ENCODE results near the gene BIRC6.

BIRC6 gene

DNA sequence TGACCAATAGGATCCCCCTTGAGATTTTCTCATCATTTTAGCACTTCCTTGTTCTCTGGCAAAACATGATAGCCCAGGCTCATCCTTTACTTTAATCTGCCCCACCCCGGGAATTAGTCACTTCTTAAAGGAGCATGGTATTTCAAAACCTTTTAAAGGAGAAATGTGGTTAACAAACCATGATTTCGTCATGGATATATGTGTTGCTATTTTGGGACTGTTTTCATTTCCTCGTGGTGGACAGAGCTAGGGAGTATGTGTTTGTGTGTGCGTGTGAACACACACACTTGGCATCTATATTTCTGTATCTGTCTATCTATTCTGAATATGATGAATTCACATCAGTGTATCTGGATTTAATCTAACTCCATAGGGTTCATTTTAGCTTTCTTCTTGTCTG lies 128.1 kb downstream of the BIRC6 start:
- Histone ChIP-seq H3K27me3 (replicated peaks; ENCODE audit: control insufficient read depth, insufficient read depth, low read length, poor library complexity, severe bottlenecking) (no peaks in the 10 kb centered on the region), H3K27ac (ENCODE audit: insufficient read depth, low read length, poor library complexity, severe bottlenecking) (no peak overlapping the region), H3K4me1 (ENCODE audit: control insufficient read depth, insufficient read depth, low read length, poor library complexity, severe bottlenecking) (no peaks in the 10 kb centered on the region), H3K9me3 (ENCODE audit: control insufficient read depth, low read length) (no peaks in the 10 kb centered on the region), H3K36me3 (ENCODE audit: control insufficient read depth, insufficient read depth, low read length) (peaks cover 52% of the 10 kb centered on the region), H3K4me3 (ENCODE audit: insufficient read depth, low read depth, low read length, poor library complexity, severe bottlenecking) (no peak overlapping the region)
- no peak for DNase-seq

DNA sequence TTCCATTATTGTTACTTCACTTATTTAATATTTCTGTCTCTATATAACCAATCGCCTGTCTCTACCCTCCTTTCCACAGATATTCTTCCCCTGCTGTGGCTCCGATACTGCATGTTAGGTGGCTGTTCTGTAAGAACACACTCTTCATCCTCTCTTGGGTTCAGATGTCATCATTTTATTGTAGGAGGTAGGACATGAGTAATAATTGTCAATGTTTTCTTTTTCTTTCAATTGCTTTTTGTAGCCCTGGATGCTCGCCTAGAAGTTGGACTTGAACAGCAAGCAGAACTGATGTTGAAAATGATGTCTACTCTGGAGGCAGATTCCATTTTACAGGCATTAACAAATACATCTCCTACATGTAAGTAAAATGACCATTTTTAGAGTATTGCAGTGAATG lies 128.6 kb downstream of the BIRC6 start:
- Histone ChIP-seq H3K4me3 (ENCODE audit: insufficient read depth, low read depth, low read length, poor library complexity, severe bottlenecking) (no peak overlapping the region), H3K4me1 (ENCODE audit: control insufficient read depth, insufficient read depth, low read length, poor library complexity, severe bottlenecking) (no peaks in the 10 kb centered on the region), H3K36me3 (ENCODE audit: control insufficient read depth, insufficient read depth, low read length) (peaks cover 48% of the 10 kb centered on the region), H3K27me3 (replicated peaks; ENCODE audit: control insufficient read depth, insufficient read depth, low read length, poor library complexity, severe bottlenecking) (no peaks in the 10 kb centered on the region), H3K9me3 (ENCODE audit: control insufficient read depth, low read length) (no peaks in the 10 kb centered on the region), H3K27ac (ENCODE audit: insufficient read depth, low read length, poor library complexity, severe bottlenecking) (no peak overlapping the region)
- DNase-seq: no peak

DNA sequence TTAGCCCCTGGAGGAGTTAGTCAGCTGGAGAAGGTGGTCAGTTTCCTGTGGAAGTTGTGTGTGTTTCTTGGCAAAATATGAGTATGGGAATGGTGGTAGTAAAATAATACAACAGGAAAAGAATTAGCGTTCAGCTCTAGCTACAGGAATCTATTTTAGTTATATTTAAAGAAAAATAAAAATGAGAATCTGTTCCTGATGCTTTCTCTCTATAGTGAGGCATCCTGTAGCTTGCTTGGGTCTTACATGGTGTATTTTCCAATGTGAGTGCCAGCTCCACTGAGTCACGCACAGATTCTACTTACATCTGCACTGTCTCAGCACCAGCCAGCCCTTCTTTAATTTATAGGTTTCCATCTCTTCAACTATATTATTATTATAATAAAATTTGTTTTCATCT lies 132.2 kb downstream of the BIRC6 start:
- Histone ChIP-seq H3K36me3 (ENCODE audit: control insufficient read depth, insufficient read depth, low read length) (peaks cover 35% of the 10 kb centered on the region), H3K4me1 (ENCODE audit: control insufficient read depth, insufficient read depth, low read length, poor library complexity, severe bottlenecking) (no peaks in the 10 kb centered on the region), H3K27ac (ENCODE audit: insufficient read depth, low read length, poor library complexity, severe bottlenecking) (no peak overlapping the region), H3K27me3 (replicated peaks; ENCODE audit: control insufficient read depth, insufficient read depth, low read length, poor library complexity, severe bottlenecking) (no peaks in the 10 kb centered on the region), H3K4me3 (ENCODE audit: insufficient read depth, low read depth, low read length, poor library complexity, severe bottlenecking) (no peak overlapping the region), H3K9me3 (ENCODE audit: control insufficient read depth, low read length) (no peaks in the 10 kb centered on the region)
- DNase-seq: no peak

DNA sequence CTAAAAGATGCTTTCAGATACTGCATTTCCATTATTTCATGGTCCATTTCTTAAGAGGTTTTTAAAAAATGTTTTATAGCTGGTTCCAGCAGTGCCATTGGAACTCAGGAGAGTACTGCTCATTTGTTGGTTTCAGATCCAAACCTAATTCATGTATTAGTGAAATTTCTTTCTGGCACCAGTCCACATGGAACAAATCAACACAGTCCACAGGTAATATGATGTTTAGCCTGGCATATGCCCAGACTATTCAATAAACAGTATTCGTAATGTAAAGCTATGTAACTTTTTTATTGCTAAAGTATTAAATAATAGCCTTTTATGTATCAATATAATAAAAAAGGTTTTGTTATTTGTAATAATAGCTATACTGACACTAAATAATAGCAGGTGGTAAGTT lies 134.5 kb downstream of the BIRC6 start:
- no peak for DNase-seq
- no peak overlapping the region for H3K27ac ChIP-seq (ENCODE audit: insufficient read depth, low read length, poor library complexity, severe bottlenecking)
- H3K9me3 ChIP-seq (ENCODE audit: control insufficient read depth, low read length): no peaks in the 10 kb centered on the region
- H3K4me3 ChIP-seq (ENCODE audit: insufficient read depth, low read depth, low read length, poor library complexity, severe bottlenecking): no peak overlapping the region
- H3K4me1 ChIP-seq (ENCODE audit: control insufficient read depth, insufficient read depth, low read length, poor library complexity, severe bottlenecking): no peaks in the 10 kb centered on the region
- peaks cover 22% of the 10 kb centered on the region for H3K36me3 ChIP-seq (ENCODE audit: control insufficient read depth, insufficient read depth, low read length)
- no peaks in the 10 kb centered on the region for H3K27me3 ChIP-seq (replicated peaks; ENCODE audit: control insufficient read depth, insufficient read depth, low read length, poor library complexity, severe bottlenecking)

DNA sequence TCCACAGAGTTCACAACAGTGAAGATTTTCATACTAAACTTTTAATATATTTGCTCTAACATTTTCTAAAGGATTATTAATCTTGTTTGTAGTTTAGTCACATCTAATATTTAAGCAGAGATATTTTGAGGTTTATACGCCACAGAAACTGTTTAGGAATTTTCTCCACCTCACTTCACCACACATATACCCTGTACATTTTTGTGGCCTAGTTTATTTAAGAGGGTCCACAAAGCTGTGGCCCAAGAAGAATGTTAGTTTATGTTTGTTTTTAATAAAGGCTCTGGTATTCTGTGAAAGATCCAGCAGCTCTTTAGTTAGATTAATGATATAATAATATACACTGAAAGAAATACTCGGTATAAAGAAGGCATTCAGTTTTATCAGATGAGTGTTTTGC lies 138.3 kb downstream of the BIRC6 start:
- no peaks in the 10 kb centered on the region for H3K27me3 ChIP-seq (replicated peaks; ENCODE audit: control insufficient read depth, insufficient read depth, low read length, poor library complexity, severe bottlenecking)
- no peaks in the 10 kb centered on the region for H3K4me1 ChIP-seq (ENCODE audit: control insufficient read depth, insufficient read depth, low read length, poor library complexity, severe bottlenecking)
- no peak overlapping the region for H3K27ac ChIP-seq (ENCODE audit: insufficient read depth, low read length, poor library complexity, severe bottlenecking)
- no peaks in the 10 kb centered on the region for H3K9me3 ChIP-seq (ENCODE audit: control insufficient read depth, low read length)
- DNase-seq: no peak
- peaks cover 35% of the 10 kb centered on the region for H3K36me3 ChIP-seq (ENCODE audit: control insufficient read depth, insufficient read depth, low read length)
- H3K4me3 ChIP-seq (ENCODE audit: insufficient read depth, low read depth, low read length, poor library complexity, severe bottlenecking): no peak overlapping the region

DNA sequence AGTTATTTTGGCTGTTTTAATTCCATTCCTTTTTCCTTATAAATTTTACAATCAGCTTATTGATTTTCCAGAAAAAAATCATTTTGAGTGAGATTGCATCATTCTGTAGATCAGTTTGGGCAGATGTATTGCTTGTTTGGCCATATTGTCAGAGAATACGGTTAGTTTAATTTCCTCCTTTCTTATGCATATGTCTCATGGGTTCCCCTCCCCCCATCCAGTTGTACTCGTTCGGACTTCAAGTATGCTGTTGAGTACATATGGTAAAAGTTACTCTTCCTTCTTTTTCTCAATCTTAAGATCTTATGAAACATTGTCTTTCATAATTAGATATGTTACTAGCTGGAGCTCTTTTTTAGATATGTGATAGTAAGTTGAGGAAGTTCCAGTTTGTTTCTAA lies 139.8 kb downstream of the BIRC6 start:
- Histone ChIP-seq H3K36me3 (ENCODE audit: control insufficient read depth, insufficient read depth, low read length) (peaks cover 44% of the 10 kb centered on the region), H3K4me3 (ENCODE audit: insufficient read depth, low read depth, low read length, poor library complexity, severe bottlenecking) (no peak overlapping the region), H3K27me3 (replicated peaks; ENCODE audit: control insufficient read depth, insufficient read depth, low read length, poor library complexity, severe bottlenecking) (no peaks in the 10 kb centered on the region), H3K27ac (ENCODE audit: insufficient read depth, low read length, poor library complexity, severe bottlenecking) (no peak overlapping the region), H3K9me3 (ENCODE audit: control insufficient read depth, low read length) (no peaks in the 10 kb centered on the region), H3K4me1 (ENCODE audit: control insufficient read depth, insufficient read depth, low read length, poor library complexity, severe bottlenecking) (no peaks in the 10 kb centered on the region)
- no peak for DNase-seq

DNA sequence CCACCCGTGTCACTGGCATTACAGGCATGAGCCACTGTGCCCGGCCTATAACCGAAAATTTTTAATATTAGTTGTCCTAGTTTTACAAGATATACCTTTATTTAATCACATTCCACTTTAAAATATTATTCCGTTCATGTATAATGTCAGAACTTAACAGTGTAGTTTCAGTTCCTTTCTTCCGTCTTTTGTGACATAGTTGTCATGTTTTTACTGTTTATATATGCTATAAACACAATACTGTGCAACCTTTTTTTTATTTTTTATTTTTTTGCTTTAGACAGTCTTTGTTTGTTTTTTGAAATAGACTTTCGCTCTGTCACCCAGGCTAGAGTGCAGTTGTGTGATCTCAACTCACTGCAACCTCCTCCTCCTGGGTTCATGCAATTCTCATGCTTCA lies 141.5 kb downstream of the BIRC6 start:
- H3K27ac ChIP-seq (ENCODE audit: insufficient read depth, low read length, poor library complexity, severe bottlenecking): no peak overlapping the region
- H3K4me1 ChIP-seq (ENCODE audit: control insufficient read depth, insufficient read depth, low read length, poor library complexity, severe bottlenecking): no peaks in the 10 kb centered on the region
- H3K27me3 ChIP-seq (replicated peaks; ENCODE audit: control insufficient read depth, insufficient read depth, low read length, poor library complexity, severe bottlenecking): no peaks in the 10 kb centered on the region
- H3K4me3 ChIP-seq (ENCODE audit: insufficient read depth, low read depth, low read length, poor library complexity, severe bottlenecking): no peak overlapping the region
- H3K36me3 ChIP-seq (ENCODE audit: control insufficient read depth, insufficient read depth, low read length): peaks cover 50% of the 10 kb centered on the region
- no peak for DNase-seq
- H3K9me3 ChIP-seq (ENCODE audit: control insufficient read depth, low read length): no peaks in the 10 kb centered on the region

DNA sequence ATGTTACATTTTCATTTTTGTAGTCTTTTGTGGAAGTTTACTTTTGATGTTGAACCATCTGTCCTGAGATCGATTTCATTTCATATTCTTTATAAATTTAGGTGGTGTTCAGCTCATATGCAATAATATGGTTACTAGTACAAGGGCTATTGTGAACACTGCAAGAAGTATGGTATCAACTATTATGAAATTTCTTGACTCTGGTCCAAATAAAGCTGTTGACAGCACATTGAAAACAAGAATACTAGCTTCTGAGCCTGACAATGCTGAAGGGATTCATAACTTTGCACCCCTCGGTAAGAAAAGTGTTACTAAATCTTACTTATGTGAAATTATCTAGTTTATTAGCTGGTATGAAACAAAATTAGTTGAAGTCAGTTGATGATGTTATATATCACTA lies 146.1 kb downstream of the BIRC6 start:
- no peaks in the 10 kb centered on the region for H3K27me3 ChIP-seq (replicated peaks; ENCODE audit: control insufficient read depth, insufficient read depth, low read length, poor library complexity, severe bottlenecking)
- no peaks in the 10 kb centered on the region for H3K4me1 ChIP-seq (ENCODE audit: control insufficient read depth, insufficient read depth, low read length, poor library complexity, severe bottlenecking)
- no peak overlapping the region for H3K27ac ChIP-seq (ENCODE audit: insufficient read depth, low read length, poor library complexity, severe bottlenecking)
- no peak overlapping the region for H3K4me3 ChIP-seq (ENCODE audit: insufficient read depth, low read depth, low read length, poor library complexity, severe bottlenecking)
- H3K36me3 ChIP-seq (ENCODE audit: control insufficient read depth, insufficient read depth, low read length): peaks cover 58% of the 10 kb centered on the region
- DNase-seq: no peak
- no peaks in the 10 kb centered on the region for H3K9me3 ChIP-seq (ENCODE audit: control insufficient read depth, low read length)

DNA sequence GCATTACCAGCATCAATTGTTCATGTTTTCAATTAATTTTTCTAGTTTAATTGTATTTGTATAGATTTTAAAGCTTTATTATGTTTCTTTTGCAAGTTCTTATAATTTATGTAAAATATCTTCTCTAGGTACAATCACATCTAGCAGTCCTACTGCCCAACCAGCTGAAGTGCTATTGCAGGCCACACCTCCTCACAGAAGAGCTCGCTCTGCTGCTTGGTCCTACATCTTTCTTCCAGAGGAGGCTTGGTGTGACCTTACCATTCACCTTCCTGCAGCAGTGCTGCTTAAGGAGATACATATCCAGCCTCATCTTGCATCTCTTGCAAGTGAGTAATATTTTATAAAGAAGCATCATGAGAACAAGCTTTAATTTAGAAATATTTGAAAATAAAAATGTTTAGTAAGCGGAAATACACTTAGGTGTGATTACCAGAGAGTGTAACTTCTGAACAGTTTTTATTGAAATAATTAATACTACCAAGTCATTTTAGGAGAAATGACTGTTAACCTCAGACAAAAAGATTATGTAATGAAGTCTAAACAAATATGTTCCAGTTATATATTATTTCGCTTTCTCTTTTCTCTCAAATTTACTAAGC lies 148.2 kb downstream of the BIRC6 start:
- Histone ChIP-seq H3K9me3 (ENCODE audit: control insufficient read depth, low read length) (no peaks in the 10 kb centered on the region), H3K27me3 (replicated peaks; ENCODE audit: control insufficient read depth, insufficient read depth, low read length, poor library complexity, severe bottlenecking) (no peaks in the 10 kb centered on the region), H3K36me3 (ENCODE audit: control insufficient read depth, insufficient read depth, low read length) (peaks cover 59% of the 10 kb centered on the region), H3K4me3 (ENCODE audit: insufficient read depth, low read depth, low read length, poor library complexity, severe bottlenecking) (no peak overlapping the region), H3K27ac (ENCODE audit: insufficient read depth, low read length, poor library complexity, severe bottlenecking) (no peak overlapping the region), H3K4me1 (ENCODE audit: control insufficient read depth, insufficient read depth, low read length, poor library complexity, severe bottlenecking) (no peaks in the 10 kb centered on the region)
- no peak for DNase-seq

DNA sequence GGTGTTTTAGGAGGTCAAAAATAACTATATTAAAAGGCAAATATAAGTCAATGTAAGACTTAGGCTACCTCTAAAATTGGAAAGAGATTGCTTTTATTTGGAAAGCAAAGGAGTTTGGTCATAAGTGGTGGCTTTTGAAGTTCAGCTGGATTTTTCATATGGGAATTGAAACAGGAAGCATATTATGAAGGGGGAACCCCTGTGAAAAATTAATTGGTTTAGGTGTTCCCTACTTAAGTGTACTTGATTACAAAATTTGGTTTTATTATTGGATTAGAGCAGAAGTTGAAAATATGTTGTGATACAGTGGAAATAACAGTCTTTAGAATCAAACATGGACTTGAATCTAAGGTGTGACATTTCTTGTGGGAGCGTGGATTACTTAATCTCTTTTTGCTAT lies 149.6 kb downstream of the BIRC6 start:
- Histone ChIP-seq H3K36me3 (ENCODE audit: control insufficient read depth, insufficient read depth, low read length) (peaks cover 57% of the 10 kb centered on the region), H3K9me3 (ENCODE audit: control insufficient read depth, low read length) (no peaks in the 10 kb centered on the region), H3K27me3 (replicated peaks; ENCODE audit: control insufficient read depth, insufficient read depth, low read length, poor library complexity, severe bottlenecking) (no peaks in the 10 kb centered on the region), H3K27ac (ENCODE audit: insufficient read depth, low read length, poor library complexity, severe bottlenecking) (no peak overlapping the region), H3K4me3 (ENCODE audit: insufficient read depth, low read depth, low read length, poor library complexity, severe bottlenecking) (no peak overlapping the region), H3K4me1 (ENCODE audit: control insufficient read depth, insufficient read depth, low read length, poor library complexity, severe bottlenecking) (no peaks in the 10 kb centered on the region)
- no peak for DNase-seq

DNA sequence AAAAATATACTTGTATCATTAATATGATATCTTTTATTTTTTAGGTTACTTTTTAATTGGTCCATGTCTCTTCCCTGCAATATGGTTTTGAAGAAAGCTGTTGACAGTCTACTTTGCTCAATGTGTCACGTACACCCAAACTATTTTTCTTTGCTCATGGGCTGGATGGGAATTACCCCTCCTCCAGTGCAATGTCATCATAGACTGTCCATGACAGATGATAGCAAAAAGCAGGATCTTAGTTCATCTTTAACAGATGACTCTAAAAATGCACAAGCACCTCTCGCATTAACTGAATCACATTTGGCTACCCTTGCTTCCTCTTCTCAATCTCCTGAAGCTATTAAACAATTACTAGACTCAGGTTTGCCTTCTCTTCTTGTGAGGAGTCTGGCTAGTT lies 158.1 kb downstream of the BIRC6 start:
- DNase-seq: no peak
- no peaks in the 10 kb centered on the region for H3K9me3 ChIP-seq (ENCODE audit: control insufficient read depth, low read length)
- H3K4me1 ChIP-seq (ENCODE audit: control insufficient read depth, insufficient read depth, low read length, poor library complexity, severe bottlenecking): no peaks in the 10 kb centered on the region
- peaks cover 57% of the 10 kb centered on the region for H3K36me3 ChIP-seq (ENCODE audit: control insufficient read depth, insufficient read depth, low read length)
- H3K27me3 ChIP-seq (replicated peaks; ENCODE audit: control insufficient read depth, insufficient read depth, low read length, poor library complexity, severe bottlenecking): no peaks in the 10 kb centered on the region
- H3K4me3 ChIP-seq (ENCODE audit: insufficient read depth, low read depth, low read length, poor library complexity, severe bottlenecking): no peak overlapping the region
- H3K27ac ChIP-seq (ENCODE audit: insufficient read depth, low read length, poor library complexity, severe bottlenecking): peak overlapping the region; percentile 1

Data from effector memory CD4-positive, alpha-beta T cell (primary cell).